Measurements from ENCODE around the gene CSNK1A1. TPM values are rescaled to one million over a fixed set of nuclear protein-coding genes. Genes with fewer than 3 reads are reported as not detected.
"Not testable (repeated sequence)": the region's sequence is repeated elsewhere in the genome, so short reads cannot be mapped to it uniquely, and the experiment has no call there.

The CSNK1A1 gene
- total RNA-seq, 1 experiment from 2014 or later = 300 TPM

- Histone ChIP-seq H3K9me2 (ENCODE audit: insufficient read depth) (no peaks in the 10 kb centered on the region), H3K9me3 (ENCODE audit: insufficient read depth, low read depth) (no peaks in the 10 kb centered on the region), H3F3A (ENCODE audit: insufficient read depth, low read depth) (peaks cover 12% of the 10 kb centered on the region; the same call in 1 of the 2 replicates), H3K4me2 (no peak overlapping the region), H3K4me1 (replicated peaks; ENCODE audit: insufficient read depth) (peaks cover 22% of the 10 kb centered on the region), H3K79me2 (ENCODE audit: low read depth) (no peaks in the 10 kb centered on the region), H3K36me3 (ENCODE audit: low read depth) (no peaks in the 10 kb centered on the region), H3K4me3 (no peak overlapping the region), H3K27me3 (ENCODE audit: insufficient read depth, low read depth) (no peaks in the 10 kb centered on the region), H2AFZ (no peak overlapping the region), H3K27ac (no peak overlapping the region), H4K20me1 (ENCODE audit: insufficient read depth) (no peaks in the 10 kb centered on the region)
- ChIA-PET CTCF (no interaction called here), POLR2A (ENCODE audit: unreplicated experiment) (no interaction called here)
- intact Hi-C loops (cut with micrococcal nuclease; ENCODE audit: unreplicated experiment) = no loop called here
- no TSS peak for BruUV-seq (replicated peaks)
- DNase-seq = no peak
- no peak for TF ChIP-seq EZH2 (IDR thresholded peaks at IDR 0.05; ENCODE audit: low read depth)
- TF ChIP-seq CTCF (conservative IDR thresholded peaks at IDR 0.05) = no peak
Measured at GRCh38 chr5:149470942-149471341, 80.3 kb downstream of the CSNK1A1 start.

GRCh38 chr5:149466457-149466972 is 84.7 kb downstream of the CSNK1A1 start:
- CTCF ChIA-PET = no interaction called here
- no TSS peak for BruUV-seq (replicated peaks)
- H4K20me1 ChIP-seq (ENCODE audit: insufficient read depth) = no peaks in the 10 kb centered on the region
- TF ChIP-seq EZH2 (IDR thresholded peaks at IDR 0.05; ENCODE audit: low read depth) (no peak), CTCF (conservative IDR thresholded peaks at IDR 0.05) (no peak)
- POLR2A ChIA-PET (ENCODE audit: unreplicated experiment) = no interaction called here
- no peaks in the 10 kb centered on the region for H3K27me3 ChIP-seq (ENCODE audit: insufficient read depth, low read depth)
- no peak overlapping the region for H3K4me3 ChIP-seq
- intact Hi-C loops (cut with micrococcal nuclease; ENCODE audit: unreplicated experiment) = no loop called here
- DNase-seq = no peak
- H3K79me2 ChIP-seq (ENCODE audit: low read depth) = no peaks in the 10 kb centered on the region
- H3K9me2 ChIP-seq (ENCODE audit: insufficient read depth) = no peaks in the 10 kb centered on the region
- no peak overlapping the region for H2AFZ ChIP-seq
- H3K4me1 ChIP-seq (replicated peaks; ENCODE audit: insufficient read depth) = peaks cover 2% of the 10 kb centered on the region; the same call in 1 of the 2 replicates
- H3K27ac ChIP-seq = no peak overlapping the region
- no peak overlapping the region for H3K4me2 ChIP-seq
- no peaks in the 10 kb centered on the region for H3F3A ChIP-seq (ENCODE audit: insufficient read depth, low read depth)
- no peaks in the 10 kb centered on the region for H3K36me3 ChIP-seq (ENCODE audit: low read depth)
- H3K9me3 ChIP-seq (ENCODE audit: insufficient read depth, low read depth) = no peaks in the 10 kb centered on the region

- H2AFZ ChIP-seq = no peak overlapping the region; the same call in 1 of the 2 replicates
Measured at GRCh38 chr5:149464796-149465489, 86.3 kb downstream of the CSNK1A1 start.

GRCh38 chr5:149461907-149462306 is 89.3 kb downstream of the CSNK1A1 start:
- H3K79me2 ChIP-seq (ENCODE audit: low read depth); H3K9me2 ChIP-seq (ENCODE audit: insufficient read depth); BruUV-seq (replicated peaks); CTCF ChIA-PET; DNase-seq; H3K36me3 ChIP-seq (ENCODE audit: low read depth); H3K4me3 ChIP-seq; H3K27me3 ChIP-seq (ENCODE audit: insufficient read depth, low read depth); H3K27ac ChIP-seq; POLR2A ChIA-PET (ENCODE audit: unreplicated experiment); H3F3A ChIP-seq (ENCODE audit: insufficient read depth, low read depth); H2AFZ ChIP-seq; H3K9me3 ChIP-seq (ENCODE audit: insufficient read depth, low read depth); H3K4me2 ChIP-seq; intact Hi-C loops (cut with micrococcal nuclease; ENCODE audit: unreplicated experiment); H3K4me1 ChIP-seq (replicated peaks; ENCODE audit: insufficient read depth); H4K20me1 ChIP-seq (ENCODE audit: insufficient read depth): not testable (repeated sequence)

More at GRCh38 chr5:149464796-149465489, 86.3 kb downstream of the CSNK1A1 start:
- CTCF ChIA-PET = interaction anchor here (0.6 kb wide), 1 partner anchor 12 kb away, joined by 3 read pairs; no protein-coding TSS in a partner anchor
- Histone ChIP-seq H3K4me3 (no peak overlapping the region), H3K36me3 (ENCODE audit: low read depth) (no peaks in the 10 kb centered on the region), H4K20me1 (ENCODE audit: insufficient read depth) (no peaks in the 10 kb centered on the region), H3K27ac (no peak overlapping the region), H3F3A (ENCODE audit: insufficient read depth, low read depth) (no peaks in the 10 kb centered on the region), H3K27me3 (ENCODE audit: insufficient read depth, low read depth) (no peaks in the 10 kb centered on the region), H3K4me1 (replicated peaks; ENCODE audit: insufficient read depth) (no peaks in the 10 kb centered on the region), H3K79me2 (ENCODE audit: low read depth) (no peaks in the 10 kb centered on the region), H3K9me3 (ENCODE audit: insufficient read depth, low read depth) (no peaks in the 10 kb centered on the region), H3K9me2 (ENCODE audit: insufficient read depth) (no peaks in the 10 kb centered on the region), H3K4me2 (no peak overlapping the region)
- POLR2A ChIA-PET (ENCODE audit: unreplicated experiment) = no interaction called here
- TF ChIP-seq CTCF (conservative IDR thresholded peaks at IDR 0.05) = no peak
- TF ChIP-seq EZH2 (IDR thresholded peaks at IDR 0.05; ENCODE audit: low read depth) = no peak
- no TSS peak for BruUV-seq (replicated peaks)
- no peak for DNase-seq
- intact Hi-C loops (cut with micrococcal nuclease; ENCODE audit: unreplicated experiment) = no loop called here
